IPS-18c (cell line): ENCODE measurements around the gene TBC1D4.
"Not testable (repeated sequence)": the region's sequence is repeated elsewhere in the genome, so short reads cannot be mapped to it uniquely, and the experiment has no call there.

ENCODE experiments used
- H3K4me3 ChIP-seq: 2 replicates; pipeline ENCODE4 v1.7.0; 2013; ENCODE audit warnings: low read depth, mild to moderate bottlenecking, low read length, moderate library complexity; ENCODE audit not compliant: insufficient read depth
- H3K9me3 ChIP-seq: one replicate; pipeline ENCODE4 v1.6.1; 2013; ENCODE audit warnings: mild to moderate bottlenecking, low read length, moderate library complexity; ENCODE audit not compliant: control insufficient read depth, insufficient read depth

The TBC1D4 gene

GRCh38 chr13:75256922-75257321 lies 225.0 kb downstream of the TBC1D4 start:
- Histone ChIP-seq H3K9me3 (no peaks in the 10 kb centered on the region), H3K4me3 (no peak overlapping the region)

- Histone ChIP-seq H3K9me3 (no peaks in the 10 kb centered on the region), H3K4me3 (no peak overlapping the region)
These were observed 226.3 kb downstream of the TBC1D4 start for GRCh38 chr13:75255653-75256052.

- no peaks in the 10 kb centered on the region for H3K9me3 ChIP-seq
- H3K4me3 ChIP-seq, result no peak overlapping the region
These were observed 226.8 kb downstream of the TBC1D4 start for GRCh38 chr13:75255147-75255546.

- H3K4me3 ChIP-seq, result no peak overlapping the region
These were observed 230.8 kb downstream of the TBC1D4 start for GRCh38 chr13:75251188-75251587.

GRCh38 chr13:75250526-75251178 lies 231.3 kb downstream of the TBC1D4 start:
- no peak overlapping the region for H3K4me3 ChIP-seq
- H3K9me3 ChIP-seq, result peaks cover 6% of the 10 kb centered on the region

More at GRCh38 chr13:75251188-75251587, 230.8 kb downstream of the TBC1D4 start:
- peaks cover 6% of the 10 kb centered on the region for H3K9me3 ChIP-seq

GRCh38 chr13:75245578-75245977 lies 236.4 kb downstream of the TBC1D4 start:
- H3K9me3 ChIP-seq, H3K4me3 ChIP-seq: not testable (repeated sequence)

GRCh38 chr13:75240240-75240639 lies 241.7 kb downstream of the TBC1D4 start:
- H3K4me3 ChIP-seq, H3K9me3 ChIP-seq: not testable (repeated sequence)

- Histone ChIP-seq H3K4me3 (no peak overlapping the region), H3K9me3 (no peaks in the 10 kb centered on the region)
These were observed 245.2 kb downstream of the TBC1D4 start for GRCh38 chr13:75236774-75237173.
